Cardiac fibroblast (primary cell): ENCODE data around the gene KANSL1.
A peak's percentile ranks its signal among the peaks of the same experiment; 100 is the strongest.

Source experiments
- DNase-seq, 2 donors: peaks; one replicate each; pipeline versions ENCODE4 v3.0.0 to v3.0.0-alpha.2; 2010; ENCODE audit warnings: low read depth in 2 of 2
- H3K4me3 ChIP-seq, 2 donors: replicated peaks in 1 of 2; 1 replicate in 1 of 2; 2 replicates in 1 of 2; pipeline ENCODE4 v1.5.1; 2011; ENCODE audit warnings: low read depth in 2 of 2, low read length in 2 of 2, mild to moderate bottlenecking in 2 of 2, moderate library complexity in 1 of 2
- TF ChIP-seq, protein P1 (sequence below): IDR thresholded peaks from one replicate; pipeline ENCODE4 v1.5.1; 2011; ENCODE audit warnings: low read depth, mild to moderate bottlenecking, low read length, inconsistent platforms

The KANSL1 gene

GRCh38 chr17:46171939-46172338 is 21.3 kb downstream of the KANSL1 start:
- TF ChIP-seq, protein P1, sequence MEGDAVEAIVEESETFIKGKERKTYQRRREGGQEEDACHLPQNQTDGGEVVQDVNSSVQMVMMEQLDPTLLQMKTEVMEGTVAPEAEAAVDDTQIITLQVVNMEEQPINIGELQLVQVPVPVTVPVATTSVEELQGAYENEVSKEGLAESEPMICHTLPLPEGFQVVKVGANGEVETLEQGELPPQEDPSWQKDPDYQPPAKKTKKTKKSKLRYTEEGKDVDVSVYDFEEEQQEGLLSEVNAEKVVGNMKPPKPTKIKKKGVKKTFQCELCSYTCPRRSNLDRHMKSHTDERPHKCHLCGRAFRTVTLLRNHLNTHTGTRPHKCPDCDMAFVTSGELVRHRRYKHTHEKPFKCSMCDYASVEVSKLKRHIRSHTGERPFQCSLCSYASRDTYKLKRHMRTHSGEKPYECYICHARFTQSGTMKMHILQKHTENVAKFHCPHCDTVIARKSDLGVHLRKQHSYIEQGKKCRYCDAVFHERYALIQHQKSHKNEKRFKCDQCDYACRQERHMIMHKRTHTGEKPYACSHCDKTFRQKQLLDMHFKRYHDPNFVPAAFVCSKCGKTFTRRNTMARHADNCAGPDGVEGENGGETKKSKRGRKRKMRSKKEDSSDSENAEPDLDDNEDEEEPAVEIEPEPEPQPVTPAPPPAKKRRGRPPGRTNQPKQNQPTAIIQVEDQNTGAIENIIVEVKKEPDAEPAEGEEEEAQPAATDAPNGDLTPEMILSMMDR = no peak
- no peak for DNase-seq
- no peak overlapping the region for H3K4me3 ChIP-seq

- DNase-seq = no peak
- H3K4me3 ChIP-seq = no peak overlapping the region
- TF ChIP-seq, protein P1 = no peak
Observed at GRCh38 chr17:46170639-46171429, 22.4 kb downstream of the KANSL1 start.

DNA sequence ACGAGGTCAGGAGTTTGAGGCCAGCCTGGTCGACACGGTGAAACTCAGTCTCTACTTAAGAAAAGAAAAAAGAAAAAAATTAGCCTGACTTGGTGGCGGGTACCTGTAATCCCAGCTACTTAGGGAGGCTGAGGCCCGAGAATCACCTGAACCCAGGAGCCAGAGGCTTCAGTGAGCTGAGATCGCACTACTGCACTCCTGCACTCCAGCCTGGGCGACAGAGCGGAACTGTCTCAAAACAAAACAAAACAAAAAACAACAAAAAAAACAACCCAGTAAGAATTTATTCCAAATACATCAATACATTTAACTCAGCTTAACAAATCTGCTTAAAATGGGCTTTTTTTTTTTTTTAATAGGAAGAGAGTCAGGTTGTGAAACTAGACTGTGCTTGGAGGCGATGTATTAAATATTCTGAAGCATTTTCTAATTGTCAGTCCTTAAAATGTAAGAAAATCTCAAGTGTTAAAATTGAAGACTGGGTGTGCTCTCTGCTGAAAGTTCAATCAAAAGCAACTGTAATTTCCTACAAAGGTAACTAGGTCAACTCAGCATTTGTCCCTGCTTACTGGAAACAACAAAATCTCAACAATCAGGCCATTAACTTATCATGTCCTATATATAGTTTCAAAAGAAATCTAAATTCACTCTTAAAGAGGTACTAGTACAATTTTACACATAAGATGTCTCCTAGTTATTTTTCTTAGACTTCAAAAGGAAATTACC is 23.2 kb downstream of the KANSL1 start:
- DNase-seq = no peak
- no peak overlapping the region for H3K4me3 ChIP-seq
- TF ChIP-seq, protein P1 = no peak

- TF ChIP-seq, protein P1 = no peak
- peak in 1 of 2 donors; percentile 86 for DNase-seq
- no peak overlapping the region for H3K4me3 ChIP-seq
Observed at GRCh38 chr17:46167826-46168569, 25.2 kb downstream of the KANSL1 start.

DNA sequence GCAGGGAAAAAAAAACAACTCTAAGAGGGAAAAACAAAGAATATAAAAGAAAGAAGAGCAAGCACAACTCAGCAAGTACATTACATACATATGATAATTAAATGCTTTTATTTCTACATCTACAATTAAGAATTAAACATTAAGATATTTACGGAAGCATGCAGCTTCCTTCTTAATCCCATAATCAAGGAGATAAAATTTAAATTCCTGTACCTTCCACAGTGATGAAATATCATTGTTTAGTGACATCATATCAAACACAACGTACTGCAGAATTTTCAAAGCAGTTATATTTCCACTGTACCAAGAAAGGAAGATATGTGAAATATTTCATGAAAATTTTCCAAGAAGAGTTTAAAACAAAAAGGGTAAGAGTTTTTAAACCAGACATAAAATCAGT is 26.0 kb downstream of the KANSL1 start:
- TF ChIP-seq, protein P1 = no peak
- no peak overlapping the region for H3K4me3 ChIP-seq
- no peak for DNase-seq

GRCh38 chr17:46166692-46167249 is 26.5 kb downstream of the KANSL1 start:
- DNase-seq = no peak
- no peak overlapping the region for H3K4me3 ChIP-seq
- TF ChIP-seq, protein P1 = no peak
